22Rv1 (cell line): ENCODE measurements around the gene SPECC1.

Source experiments
- H3K27ac ChIP-seq: fragments of 450-650 bp; 2 replicates; pipeline ENCODE4 v1.5.1; 2017
- ZFX ChIP-seq: fragments of 450-650 bp; IDR thresholded peaks from 2 replicates; pipeline ENCODE4 v1.6.1; 2017; ENCODE audit warnings: antibody characterized with exemption, borderline replicate concordance
- TF ChIP-seq, protein P1 (sequence below): fragments of 450-650 bp; IDR thresholded peaks from 2 replicates; pipeline ENCODE4 v1.5.1; 2017; ENCODE audit warnings: mild to moderate bottlenecking

Gene SPECC1

DNA sequence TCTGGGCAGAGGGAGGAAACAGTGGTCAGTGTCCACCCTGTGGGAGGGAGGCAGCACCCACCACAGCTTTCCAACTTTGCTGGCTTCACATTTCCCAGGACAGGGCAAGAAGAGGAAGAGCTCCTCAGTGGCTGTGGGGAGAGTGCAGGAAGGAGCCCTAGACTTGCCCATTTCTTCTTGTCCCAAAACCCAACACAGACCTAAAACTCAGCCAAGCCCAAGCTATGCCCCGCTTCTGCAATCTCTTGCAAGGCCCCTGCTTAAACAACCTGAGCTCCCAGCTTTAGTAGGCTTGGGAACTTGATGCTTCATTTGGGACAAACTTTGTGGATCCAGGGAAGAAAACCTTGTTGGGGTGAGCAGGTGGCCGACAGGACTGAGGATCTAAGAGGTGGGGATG is 284.3 kb downstream of the SPECC1 start:
- no peak for TF ChIP-seq ZFX
- TF ChIP-seq, protein P1, sequence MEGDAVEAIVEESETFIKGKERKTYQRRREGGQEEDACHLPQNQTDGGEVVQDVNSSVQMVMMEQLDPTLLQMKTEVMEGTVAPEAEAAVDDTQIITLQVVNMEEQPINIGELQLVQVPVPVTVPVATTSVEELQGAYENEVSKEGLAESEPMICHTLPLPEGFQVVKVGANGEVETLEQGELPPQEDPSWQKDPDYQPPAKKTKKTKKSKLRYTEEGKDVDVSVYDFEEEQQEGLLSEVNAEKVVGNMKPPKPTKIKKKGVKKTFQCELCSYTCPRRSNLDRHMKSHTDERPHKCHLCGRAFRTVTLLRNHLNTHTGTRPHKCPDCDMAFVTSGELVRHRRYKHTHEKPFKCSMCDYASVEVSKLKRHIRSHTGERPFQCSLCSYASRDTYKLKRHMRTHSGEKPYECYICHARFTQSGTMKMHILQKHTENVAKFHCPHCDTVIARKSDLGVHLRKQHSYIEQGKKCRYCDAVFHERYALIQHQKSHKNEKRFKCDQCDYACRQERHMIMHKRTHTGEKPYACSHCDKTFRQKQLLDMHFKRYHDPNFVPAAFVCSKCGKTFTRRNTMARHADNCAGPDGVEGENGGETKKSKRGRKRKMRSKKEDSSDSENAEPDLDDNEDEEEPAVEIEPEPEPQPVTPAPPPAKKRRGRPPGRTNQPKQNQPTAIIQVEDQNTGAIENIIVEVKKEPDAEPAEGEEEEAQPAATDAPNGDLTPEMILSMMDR: no peak
- H3K27ac ChIP-seq: no peak overlapping the region

DNA sequence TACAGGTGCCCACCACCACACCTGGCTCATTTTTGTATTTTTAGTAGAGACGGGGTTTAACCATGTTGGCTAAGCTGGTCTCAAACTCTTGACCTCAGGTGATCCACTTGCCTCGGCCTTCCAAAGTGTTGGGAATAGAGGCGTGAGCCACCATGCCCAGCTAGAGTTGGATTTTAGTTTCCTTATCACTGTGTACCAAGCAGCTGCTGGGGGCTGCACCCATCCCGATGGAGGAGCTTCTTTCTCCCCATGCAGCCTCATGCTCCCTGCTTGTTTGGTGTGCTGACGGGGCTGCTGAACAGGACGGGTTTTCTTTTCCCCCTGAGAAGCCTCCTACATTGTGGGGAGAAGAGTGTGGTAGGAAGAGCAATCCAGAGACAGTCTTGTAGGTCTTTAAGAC is 285.0 kb downstream of the SPECC1 start:
- TF ChIP-seq, protein P1: no peak
- TF ChIP-seq ZFX: no peak
- H3K27ac ChIP-seq: no peak overlapping the region

DNA sequence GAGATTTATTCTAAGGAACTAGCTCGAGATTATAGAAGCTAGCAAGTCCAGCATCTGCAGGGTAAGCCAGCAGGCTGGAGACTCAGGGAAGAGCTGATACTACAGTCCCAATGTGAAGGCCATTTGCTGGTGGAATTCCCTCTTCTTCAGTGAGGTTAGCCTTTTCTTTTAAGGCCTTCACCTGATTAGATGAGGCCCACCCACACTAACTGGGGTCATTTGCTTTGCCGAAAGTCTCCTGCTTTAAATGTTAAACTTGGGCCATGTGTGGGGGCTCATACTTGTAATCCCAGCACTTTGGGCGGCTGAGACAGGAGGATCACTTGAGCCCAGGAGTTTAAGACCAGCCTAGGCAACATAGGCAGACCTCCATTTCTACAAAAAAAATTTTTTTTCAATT is 289.9 kb downstream of the SPECC1 start:
- no peak for TF ChIP-seq ZFX
- TF ChIP-seq, protein P1: no peak
- no peak overlapping the region for H3K27ac ChIP-seq

DNA sequence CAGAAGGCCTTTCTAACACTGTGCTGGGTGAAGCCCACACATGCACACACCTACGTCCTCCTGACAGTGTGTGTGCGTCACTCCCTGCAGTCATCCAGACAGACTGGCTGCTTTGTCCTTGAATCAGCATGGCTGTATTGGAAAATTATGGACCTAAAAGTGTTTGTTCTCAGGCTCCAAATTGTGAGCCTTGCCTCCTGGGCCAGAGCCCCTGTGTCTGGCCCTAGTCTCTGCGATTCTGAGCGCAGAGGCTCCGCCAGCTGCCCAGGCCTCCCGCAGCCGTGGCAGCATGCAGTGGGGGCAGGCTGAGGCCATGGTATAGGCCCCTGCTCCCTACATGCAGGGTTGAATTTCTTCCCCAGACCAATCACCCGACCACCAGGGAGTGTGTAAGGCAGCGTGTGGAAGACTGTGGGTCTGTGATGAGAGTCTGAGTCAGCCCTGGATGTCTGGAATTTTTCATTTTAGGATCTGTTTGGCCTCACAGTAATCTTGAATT is 291.3 kb downstream of the SPECC1 start:
- no peak overlapping the region for H3K27ac ChIP-seq

DNA sequence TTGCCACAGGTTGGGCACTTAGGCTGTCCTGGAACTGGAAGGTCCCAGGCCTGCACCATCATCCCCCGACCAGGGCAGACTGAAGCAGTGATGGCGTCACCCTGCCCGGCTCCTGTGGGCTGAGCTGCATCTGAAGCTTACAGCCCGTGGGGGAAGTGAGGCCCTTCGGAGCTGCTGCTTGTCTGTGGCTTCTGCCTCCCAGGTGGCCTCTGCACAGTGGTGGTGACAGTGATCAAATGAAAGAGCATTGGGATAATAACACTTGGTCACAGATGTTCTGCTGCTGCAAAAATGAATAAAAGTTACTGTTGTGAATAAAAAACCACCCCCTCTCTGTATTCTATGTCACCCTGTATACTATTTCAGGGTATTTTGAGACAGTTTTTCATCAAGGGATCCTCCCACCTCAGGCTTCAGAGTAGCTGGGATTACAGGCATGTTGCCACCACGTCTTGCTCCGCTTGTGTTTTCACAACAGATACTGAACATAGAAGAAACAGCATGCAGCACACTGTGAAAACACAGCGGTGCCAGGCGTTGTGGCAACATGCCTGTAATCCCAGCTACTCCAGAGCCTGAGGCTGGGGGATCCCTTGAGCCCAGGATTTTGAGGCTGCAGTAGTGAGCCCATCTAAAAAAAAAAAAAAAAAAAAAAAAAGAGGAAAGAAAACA is 293.2 kb downstream of the SPECC1 start:
- no peak for TF ChIP-seq ZFX
- TF ChIP-seq, protein P1: no peak
- H3K27ac ChIP-seq: no peak overlapping the region

More for the DNA sequence above, 291.3 kb downstream of the SPECC1 start:
- TF ChIP-seq, protein P1: no peak
- TF ChIP-seq ZFX: no peak

DNA sequence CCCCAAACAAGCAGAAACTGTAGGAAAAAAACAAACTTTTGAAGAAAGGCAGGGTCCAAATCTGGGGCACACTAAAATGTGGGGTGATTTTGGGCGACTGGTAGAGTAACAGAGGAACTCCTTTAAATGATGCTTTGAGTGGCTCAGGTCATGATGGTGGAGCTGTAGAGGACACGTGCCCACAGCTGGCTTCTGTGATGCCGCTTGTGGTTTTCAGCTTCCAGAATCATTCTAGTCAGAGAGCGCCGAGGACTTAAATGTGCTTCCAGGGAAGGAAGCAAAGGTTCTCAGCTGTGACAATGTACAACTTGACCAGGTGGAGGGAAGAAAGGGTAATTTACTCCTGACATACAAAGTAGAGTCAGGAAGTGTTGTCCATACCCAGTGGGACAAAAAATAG is 295.8 kb downstream of the SPECC1 start:
- no peak overlapping the region for H3K27ac ChIP-seq
- TF ChIP-seq, protein P1: no peak
- TF ChIP-seq ZFX: no peak

DNA sequence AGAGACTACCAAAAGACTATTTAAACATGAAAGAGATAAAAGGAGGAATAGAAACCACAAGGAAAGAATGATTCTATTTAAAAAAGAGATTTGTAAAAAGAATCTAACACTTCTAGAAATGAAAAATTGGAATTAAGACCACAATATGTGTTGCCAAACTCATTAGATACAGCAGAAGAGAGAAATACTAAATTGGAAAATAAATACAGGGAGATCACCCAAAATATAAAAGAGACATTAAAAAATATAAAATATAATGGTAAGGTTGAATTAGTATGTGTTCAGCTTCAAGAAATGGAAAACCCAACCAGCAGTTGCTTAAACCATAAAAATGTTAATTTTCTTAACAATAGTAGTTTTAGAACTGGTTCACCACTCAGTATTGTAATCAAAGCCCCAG is 297.8 kb downstream of the SPECC1 start:
- no peak overlapping the region for H3K27ac ChIP-seq
- no peak for TF ChIP-seq ZFX
- TF ChIP-seq, protein P1: no peak
